Thyroid gland (tissue), 4 donors: ENCODE results near the gene COG4.

Source experiments
- CTCF ChIP-seq, 6 experiments: fragments of 200-600 bp in 3 of 6; fragments of 450-650 bp in 3 of 6; sonication (generic) in 3 of 6; IDR thresholded peaks; one replicate each; pipeline ENCODE4 v1.5.1; 2016 to 2019; ENCODE audit warnings: antibody characterized with exemption in 6 of 6, mild to moderate bottlenecking in 2 of 6, inconsistent platforms in 1 of 6, moderate library complexity in 1 of 6
- POLR2A ChIP-seq, 2 donors: fragments of 450-650 bp; IDR thresholded peaks; one replicate each; pipeline ENCODE4 v1.6.1; 2017; ENCODE audit warnings: antibody characterized with exemption in 2 of 2, mild to moderate bottlenecking in 2 of 2, moderate library complexity in 1 of 2

DNA sequence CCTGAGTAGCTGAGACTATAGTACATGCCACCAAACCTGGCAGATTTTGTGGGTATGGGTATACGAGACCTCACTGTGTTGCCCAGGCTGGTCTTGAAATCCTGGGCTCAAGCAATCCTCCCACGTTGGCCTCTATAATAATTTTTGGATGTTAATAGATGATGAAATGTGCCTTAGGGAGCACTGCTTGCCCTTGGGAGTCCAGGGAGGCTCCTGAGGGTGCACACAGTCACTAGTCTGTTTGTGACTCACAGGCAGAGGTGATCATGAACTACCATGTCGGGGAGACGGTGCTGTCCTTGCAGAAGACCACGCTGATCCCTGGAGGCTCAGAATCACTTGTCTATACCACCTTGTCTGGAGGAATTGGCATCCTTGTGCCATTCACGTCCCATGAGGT lies 46.4 kb upstream of the COG4 start:
- TF ChIP-seq CTCF (IDR thresholded peaks at IDR 0.05), result no peak
- TF ChIP-seq POLR2A (IDR thresholded peaks at IDR 0.05), result no peak
